Mesendoderm (in vitro differentiated cells): Measurements from ENCODE around the gene DOCK2.

ENCODE experiments used
- DNase-seq: peaks from one replicate; pipeline ENCODE4 v3.0.0; 2013
- H2AK5ac ChIP-seq: 2 replicates; pipeline ENCODE4 v1.6.1; 2013; ENCODE audit warnings: low read length, inconsistent platforms
- H2BK120ac ChIP-seq: 2 replicates; pipeline ENCODE4 v1.6.1; 2013; ENCODE audit warnings: low read depth, mild to moderate bottlenecking, low read length, moderate library complexity, mixed read lengths
- H2BK15ac ChIP-seq: replicated peaks from 2 replicates; pipeline ENCODE4 v1.6.1; 2013; ENCODE audit warnings: low read depth, mild to moderate bottlenecking, moderate library complexity
- H2BK5ac ChIP-seq: 2 replicates; pipeline ENCODE4 v1.6.1; 2013; ENCODE audit warnings: low read length, inconsistent platforms
- H3K18ac ChIP-seq: 2 replicates; pipeline ENCODE4 v1.6.1; 2013; ENCODE audit warnings: mild to moderate bottlenecking, low read length, mixed read lengths
- H3K23ac ChIP-seq: one replicate; pipeline ENCODE4 v1.6.1; 2013; ENCODE audit warnings: low read length
- H3K27ac ChIP-seq: 2 replicates; pipeline ENCODE4 v1.5.1; 2013; ENCODE audit warnings: low read depth, mild to moderate bottlenecking, inconsistent platforms, low read length, moderate library complexity
- H3K27me3 ChIP-seq: 2 replicates; pipeline ENCODE4 v1.6.1; 2013; ENCODE audit warnings: low read length, control low read depth, mild to moderate bottlenecking, inconsistent platforms; ENCODE audit not compliant: insufficient read depth, poor library complexity
- H3K36me3 ChIP-seq: 2 replicates; pipeline ENCODE4 v1.6.1; 2013; ENCODE audit warnings: low read length, inconsistent platforms; ENCODE audit not compliant: control insufficient read depth, insufficient read depth
- H3K4ac ChIP-seq: one replicate; pipeline ENCODE4 v1.6.1; 2013; ENCODE audit warnings: low read depth, mild to moderate bottlenecking, low read length, moderate library complexity
- H3K4me1 ChIP-seq: 2 replicates; pipeline ENCODE4 v1.6.1; 2013; ENCODE audit warnings: low read depth, low read length, inconsistent platforms; ENCODE audit not compliant: control insufficient read depth
- H3K4me2 ChIP-seq: 2 replicates; pipeline ENCODE4 v1.6.1; 2013; ENCODE audit warnings: low read length
- H3K4me3 ChIP-seq: 2 replicates; pipeline ENCODE4 v1.5.1; 2013; ENCODE audit warnings: mild to moderate bottlenecking, low read length
- H3K56ac ChIP-seq: one replicate; pipeline ENCODE4 v1.6.1; 2013; ENCODE audit warnings: low read length
- H3K79me1 ChIP-seq: 2 replicates; pipeline ENCODE4 v1.6.1; 2013; ENCODE audit warnings: low read length, inconsistent platforms
- H3K79me2 ChIP-seq: 2 replicates; pipeline ENCODE4 v1.6.1; 2013; ENCODE audit warnings: mild to moderate bottlenecking, low read length; ENCODE audit not compliant: control insufficient read depth, insufficient read depth
- H3K9ac ChIP-seq: 2 replicates; pipeline ENCODE4 v1.6.1; 2013; ENCODE audit warnings: low read length, inconsistent platforms
- H4K5ac ChIP-seq: one replicate; pipeline ENCODE4 v1.6.1; 2013; ENCODE audit warnings: low read length
- H4K8ac ChIP-seq: one replicate; pipeline ENCODE4 v1.6.1; 2013; ENCODE audit warnings: low read depth, mild to moderate bottlenecking, control low read depth, low read length, moderate library complexity
- WGBS: extraction: QIAGEN DNeasy Blood & Tissue Kit; methylation state at CpG from one replicate; pipeline ENCODE4 v1.1.7; 2013; ENCODE audit warnings: low lambda C conversion rate, missing lambda C conversion rate; ENCODE audit not compliant: insufficient coverage; ENCODE audit errors: extremely low coverage; 5-methylcytosine and 5-hydroxymethylcytosine counted together

DOCK2 gene

DNA sequence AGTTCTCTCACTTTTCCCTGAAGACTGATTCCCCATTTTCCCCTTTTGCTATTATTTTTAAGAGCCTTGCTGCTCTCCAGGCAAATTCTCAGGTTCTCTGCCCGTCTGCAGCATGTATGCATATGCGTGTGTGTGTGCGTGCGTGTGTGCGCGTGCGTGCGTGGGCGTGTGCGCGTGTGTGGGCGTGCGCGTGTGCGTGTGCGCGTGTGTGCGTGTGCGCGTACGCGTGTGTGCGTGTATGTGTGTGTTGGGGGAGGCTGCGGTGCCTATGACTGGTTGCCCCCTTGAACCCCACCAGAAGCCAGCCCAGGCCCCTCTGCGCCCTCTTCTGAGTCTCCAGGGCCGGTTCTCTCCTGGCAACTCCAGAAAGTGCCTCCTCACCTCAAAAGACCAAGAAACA lies 467.6 kb downstream of the DOCK2 start:
- no peaks in the 10 kb centered on the region for H3K79me1 ChIP-seq
- peaks cover 5% of the 10 kb centered on the region for H3K4me1 ChIP-seq
- H3K79me2 ChIP-seq = no peaks in the 10 kb centered on the region
- no peak overlapping the region for H3K4me2 ChIP-seq
- DNase-seq = no peak
- H3K9ac ChIP-seq = no peak overlapping the region
- H3K18ac ChIP-seq = peak overlapping the region; percentile 19
- no peak overlapping the region for H2BK120ac ChIP-seq
- no peak overlapping the region for H3K56ac ChIP-seq
- no peak overlapping the region for H3K27ac ChIP-seq
- no peak overlapping the region for H3K23ac ChIP-seq
- H4K8ac ChIP-seq = no peak overlapping the region
- no peak overlapping the region for H2BK15ac ChIP-seq
- no peak overlapping the region for H2BK5ac ChIP-seq
- 100% methylated on average over 11 of the region's 26 CpGs for WGBS
- no peak overlapping the region for H4K5ac ChIP-seq
- H3K4me3 ChIP-seq = no peak overlapping the region
- H2AK5ac ChIP-seq = no peak overlapping the region
- no peaks in the 10 kb centered on the region for H3K36me3 ChIP-seq
- H3K27me3 ChIP-seq = no peaks in the 10 kb centered on the region
- H3K4ac ChIP-seq = no peak overlapping the region

DNA sequence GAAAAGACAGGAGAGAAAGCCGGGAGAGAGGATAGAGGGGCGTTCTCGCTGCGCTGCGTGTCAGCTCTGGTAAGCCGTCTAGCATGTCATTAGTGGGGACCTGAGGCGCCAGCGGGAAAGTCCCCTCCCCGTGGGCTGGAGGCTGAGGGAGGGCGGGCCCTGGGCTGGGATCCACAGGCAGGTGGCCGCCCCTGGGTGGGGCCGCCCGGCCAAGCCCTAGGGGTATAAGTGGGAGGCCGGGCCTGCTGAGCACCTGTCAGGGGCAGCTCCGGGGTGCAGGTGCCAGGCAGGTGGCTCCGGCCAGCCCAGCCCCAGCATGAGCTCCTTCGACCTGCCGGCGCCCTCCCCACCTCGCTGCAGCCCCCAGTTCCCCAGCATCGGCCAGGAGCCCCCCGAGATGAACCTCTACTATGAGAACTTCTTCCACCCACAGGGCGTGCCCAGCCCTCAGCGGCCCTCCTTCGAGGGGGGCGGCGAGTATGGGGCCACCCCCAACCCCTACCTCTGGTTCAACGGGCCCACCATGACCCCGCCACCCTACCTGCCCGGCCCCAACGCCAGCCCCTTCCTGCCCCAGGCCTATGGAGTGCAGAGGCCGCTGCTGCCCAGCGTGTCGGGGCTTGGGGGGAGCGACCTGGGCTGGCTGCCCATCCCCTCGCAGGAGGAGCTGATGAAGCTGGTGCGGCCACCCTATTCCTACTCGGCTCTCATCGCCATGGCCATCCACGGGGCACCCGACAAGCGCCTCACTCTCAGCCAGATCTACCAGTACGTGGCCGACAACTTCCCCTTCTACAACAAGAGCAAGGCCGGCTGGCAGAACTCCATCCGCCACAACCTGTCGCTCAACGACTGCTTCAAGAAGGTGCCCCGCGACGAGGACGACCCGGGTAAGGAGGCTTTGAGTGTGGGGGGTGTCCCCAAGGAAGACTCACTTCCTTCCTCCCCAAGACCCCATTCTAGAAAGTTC lies 468.9 kb downstream of the DOCK2 start, which contains the start of gene FOXI1:
Gene FOXI1 (plus strand): TSS at position 256 of the 970 bp plus-strand sequence. CDS start 61 bp downstream, at position 317.
- H3K27me3 ChIP-seq = no peaks in the 10 kb centered on the region
- WGBS = no CpG with 5 or more reads among the region's 53 CpGs

DNA sequence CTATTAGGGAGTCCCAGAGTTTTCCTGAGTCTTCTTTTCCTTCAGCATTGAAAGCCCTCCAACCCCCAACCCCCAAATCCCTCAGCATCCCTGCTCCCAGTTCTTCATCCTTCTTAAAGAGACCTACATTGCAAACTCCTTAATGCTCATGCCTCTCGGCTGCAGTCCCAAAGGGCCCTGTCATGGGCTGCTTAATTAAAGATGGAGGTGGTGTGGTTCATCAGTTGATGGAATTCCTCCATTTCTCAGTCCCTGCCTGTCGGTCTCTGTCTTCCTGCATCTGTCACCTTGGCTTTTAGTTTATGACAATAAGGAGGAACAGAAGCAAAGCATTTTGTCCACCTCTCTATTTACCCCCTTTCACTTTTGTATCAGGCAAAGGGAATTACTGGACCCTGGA lies 470.6 kb downstream of the DOCK2 start:
- DNase-seq = no peak
- H3K4me3 ChIP-seq = no peak overlapping the region

More for the DNA sequence above, 468.9 kb downstream of the DOCK2 start, which contains the start of gene FOXI1:
- no peaks in the 10 kb centered on the region for H3K36me3 ChIP-seq
- H3K56ac ChIP-seq = no peak within 1 kb of the TSS
- H3K18ac ChIP-seq = peak within 1 kb of the TSS; percentile 19
- no peak within 1 kb of the TSS for H3K4me2 ChIP-seq
- no peak within 1 kb of the TSS for H2BK15ac ChIP-seq
- no peak for DNase-seq
- H3K79me1 ChIP-seq = no peaks in the 10 kb centered on the region
- no peak within 1 kb of the TSS for H4K5ac ChIP-seq
- H3K79me2 ChIP-seq = no peaks in the 10 kb centered on the region
- H3K4ac ChIP-seq = no peak within 1 kb of the TSS
- H3K23ac ChIP-seq = no peak within 1 kb of the TSS
- H4K8ac ChIP-seq = no peak within 1 kb of the TSS
- no peak within 1 kb of the TSS for H2BK120ac ChIP-seq
- H3K27ac ChIP-seq = no peak within 1 kb of the TSS
- H3K9ac ChIP-seq = no peak within 1 kb of the TSS
- H3K4me1 ChIP-seq = peaks cover 12% of the 10 kb centered on the region
- no peak within 1 kb of the TSS for H2BK5ac ChIP-seq
- H2AK5ac ChIP-seq = no peak within 1 kb of the TSS
- H3K4me3 ChIP-seq = no peak within 1 kb of the TSS

DNA sequence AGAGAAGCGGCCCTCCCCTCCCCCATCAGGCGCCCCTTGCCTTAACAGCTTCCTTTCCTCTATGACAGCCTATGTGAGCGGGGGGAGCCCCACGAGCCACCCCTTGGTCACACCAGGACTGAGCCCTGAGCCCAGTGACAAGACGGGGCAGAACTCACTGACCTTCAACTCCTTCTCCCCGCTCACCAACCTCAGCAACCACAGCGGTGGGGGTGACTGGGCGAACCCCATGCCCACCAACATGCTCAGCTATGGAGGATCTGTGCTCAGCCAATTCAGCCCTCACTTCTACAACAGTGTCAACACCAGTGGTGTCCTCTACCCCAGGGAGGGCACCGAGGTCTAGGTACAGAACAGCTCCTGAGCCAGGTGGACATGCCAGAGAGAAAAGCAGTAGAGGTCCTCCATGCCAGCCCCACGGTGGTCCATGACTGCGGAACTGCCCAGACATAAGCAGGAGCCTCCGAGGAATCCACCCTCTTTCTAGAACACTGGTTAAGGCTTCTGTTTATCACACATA lies 471.3 kb downstream of the DOCK2 start:
- Histone ChIP-seq H3K4ac (no peak overlapping the region), H3K18ac (no peak overlapping the region), H2AK5ac (peak overlapping the region; percentile 80), H3K27me3 (no peaks in the 10 kb centered on the region), H3K56ac (peak overlapping the region; percentile 10), H3K27ac (no peak overlapping the region), H2BK5ac (peak overlapping the region; percentile 67), H3K4me1 (peaks cover 15% of the 10 kb centered on the region), H3K79me1 (no peaks in the 10 kb centered on the region), H4K5ac (no peak overlapping the region), H3K4me3 (no peak overlapping the region), H3K4me2 (no peak overlapping the region), H3K36me3 (no peaks in the 10 kb centered on the region), H3K23ac (no peak overlapping the region), H4K8ac (no peak overlapping the region), H2BK15ac (no peak overlapping the region), H3K79me2 (no peaks in the 10 kb centered on the region), H2BK120ac (no peak overlapping the region), H3K9ac (no peak overlapping the region)
- DNase-seq = no peak
- WGBS = no CpG with 5 or more reads among the region's 12 CpGs

More for the DNA sequence above, 470.6 kb downstream of the DOCK2 start:
- H3K9ac ChIP-seq = no peak overlapping the region
- H3K4ac ChIP-seq = no peak overlapping the region
- H2AK5ac ChIP-seq = peak overlapping the region; percentile 14
- no peaks in the 10 kb centered on the region for H3K27me3 ChIP-seq
- H4K8ac ChIP-seq = no peak overlapping the region
- no peak overlapping the region for H3K4me2 ChIP-seq
- no peak overlapping the region for H2BK15ac ChIP-seq
- H3K56ac ChIP-seq = no peak overlapping the region
- H2BK120ac ChIP-seq = no peak overlapping the region
- peaks cover 14% of the 10 kb centered on the region for H3K4me1 ChIP-seq
- no CpG with 5 or more reads among the region's 2 CpGs for WGBS
- H3K23ac ChIP-seq = no peak overlapping the region
- H2BK5ac ChIP-seq = no peak overlapping the region
- H4K5ac ChIP-seq = no peak overlapping the region
- H3K79me1 ChIP-seq = no peaks in the 10 kb centered on the region
- H3K27ac ChIP-seq = no peak overlapping the region
- no peaks in the 10 kb centered on the region for H3K79me2 ChIP-seq
- no peaks in the 10 kb centered on the region for H3K36me3 ChIP-seq
- H3K18ac ChIP-seq = no peak overlapping the region

DNA sequence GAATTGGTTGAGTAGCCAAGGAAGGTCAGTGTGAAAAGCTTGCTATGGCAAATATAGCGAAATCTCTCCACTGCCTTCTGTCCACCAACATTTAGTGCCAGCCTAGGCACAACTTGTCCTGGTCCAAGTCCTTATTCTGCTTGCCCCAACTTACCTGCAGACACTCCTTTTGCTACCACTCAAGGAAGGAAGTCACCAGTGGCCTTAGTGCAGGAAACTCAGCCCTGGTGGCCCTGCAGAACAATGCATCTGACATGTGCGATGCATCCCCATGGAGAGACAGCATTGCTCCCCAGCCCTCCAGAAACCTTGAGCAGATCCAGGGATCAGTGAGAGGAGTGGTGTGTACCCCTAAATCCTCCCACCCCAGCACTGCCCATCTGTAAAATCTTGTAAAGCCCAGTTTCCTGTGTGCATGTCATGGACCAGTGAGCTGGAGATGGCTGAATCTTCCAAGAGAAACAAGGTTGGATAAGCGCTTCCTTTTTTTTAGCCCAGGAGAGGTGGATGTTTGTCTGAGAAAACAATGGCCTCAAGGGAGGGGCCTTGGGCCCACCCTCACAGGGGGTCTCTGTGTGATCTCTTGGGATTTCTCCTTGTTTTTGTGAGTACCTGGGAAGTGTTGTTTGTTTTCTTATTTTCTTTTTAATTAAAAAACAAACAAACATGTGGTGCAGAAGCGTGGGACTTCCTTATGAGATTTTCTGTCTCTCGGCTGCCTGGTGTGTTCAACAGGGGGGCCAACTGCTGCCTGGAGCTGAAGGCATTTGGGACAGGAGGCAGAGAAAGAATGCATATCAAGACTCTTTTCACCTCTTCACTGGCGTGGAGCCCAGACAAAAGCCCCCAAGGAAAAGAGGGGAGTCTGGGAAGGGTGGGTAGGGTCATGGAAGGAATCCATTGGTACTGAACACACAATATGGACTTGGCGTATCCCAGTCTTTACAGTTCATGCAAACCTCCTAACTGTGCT lies 472.3 kb downstream of the DOCK2 start:
- WGBS = no CpG with 5 or more reads among the region's 7 CpGs
- Histone ChIP-seq H3K27ac (peak overlapping the region; percentile 68), H3K36me3 (no peaks in the 10 kb centered on the region), H3K4me3 (no peak overlapping the region), H4K8ac (no peak overlapping the region), H2AK5ac (peak overlapping the region; percentile 24), H3K79me1 (no peaks in the 10 kb centered on the region), H3K56ac (peak overlapping the region; percentile 62), H3K9ac (no peak overlapping the region), H3K23ac (peak overlapping the region; percentile 1), H3K4me2 (no peak overlapping the region), H2BK15ac (no peak overlapping the region), H3K4me1 (peaks cover 16% of the 10 kb centered on the region), H3K79me2 (no peaks in the 10 kb centered on the region), H2BK120ac (no peak overlapping the region), H3K27me3 (no peaks in the 10 kb centered on the region), H4K5ac (no peak overlapping the region), H3K4ac (no peak overlapping the region), H2BK5ac (peak overlapping the region; percentile 58), H3K18ac (no peak overlapping the region)
- DNase-seq = peak; percentile 46
